Stimulated activated CD4-positive, alpha-beta T cell treated with anti-CD3 and anti-CD28 coated beads, Interleukin-12 subunit alpha, Interleukin-12 subunit beta, amount 100 ng/mL, for 24 hours (primary cell): ENCODE results near the gene DPF3.

Experiments
- DNase-seq, 2 experiments: peaks; one replicate each; pipeline ENCODE4 v3.0.0-alpha.2; 2020; ENCODE audit warnings: low read depth in 2 of 2

Gene DPF3

DNA sequence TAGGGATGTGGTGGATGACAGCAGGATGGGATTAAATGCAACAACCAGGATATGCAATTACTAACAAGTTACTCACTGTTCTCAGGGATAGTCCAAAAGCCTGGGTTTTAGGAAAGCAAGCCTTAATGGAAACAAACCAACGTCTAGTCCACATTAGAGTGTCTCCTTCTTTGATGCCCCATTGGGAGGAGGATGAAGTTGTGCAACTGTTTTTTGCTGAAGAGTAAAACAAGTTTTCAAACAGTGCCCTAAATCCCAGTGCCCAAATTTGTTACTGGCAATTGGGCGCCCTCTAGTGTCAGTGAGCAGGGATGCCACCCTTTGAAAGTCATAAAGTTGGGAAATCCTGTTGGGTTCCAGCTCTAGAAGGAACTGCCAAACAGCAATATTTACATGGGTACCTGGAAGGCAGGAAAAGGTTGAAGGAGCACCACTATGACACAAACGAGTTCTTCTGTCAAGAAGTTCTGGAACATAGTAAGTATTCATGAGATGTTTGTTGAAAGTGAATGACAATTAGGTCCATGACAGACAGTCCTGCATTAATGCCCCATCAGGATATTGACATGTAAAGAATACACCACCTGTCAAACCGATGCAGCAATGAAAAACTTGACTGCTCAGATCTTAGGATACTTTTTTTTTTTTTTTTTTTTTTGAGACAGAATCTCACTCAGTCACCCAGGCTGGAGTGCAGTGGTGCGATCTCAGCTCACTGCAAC, 11.1 kb upstream of the DPF3 start:
- peak; percentile 42 to 43 for DNase-seq

DNA sequence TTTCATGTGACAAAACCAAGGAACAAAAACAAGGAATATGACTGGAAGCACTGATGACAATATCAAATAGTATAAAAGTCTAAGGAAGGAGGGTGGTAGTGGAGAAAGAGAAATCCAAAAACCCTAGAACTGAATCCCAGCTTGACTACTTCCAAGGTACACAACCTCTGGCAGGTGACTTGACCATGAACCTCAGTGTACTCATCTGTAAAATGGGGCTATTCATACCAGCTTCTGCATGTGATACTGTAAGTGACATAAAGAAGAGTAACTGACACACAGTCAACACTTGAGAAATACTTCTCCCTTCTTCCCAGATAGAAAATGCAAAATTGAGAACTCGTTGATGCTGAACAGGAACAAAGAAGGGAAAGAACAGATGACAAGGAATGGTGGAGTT, 10.3 kb upstream of the DPF3 start:
- no peak for DNase-seq

DNA sequence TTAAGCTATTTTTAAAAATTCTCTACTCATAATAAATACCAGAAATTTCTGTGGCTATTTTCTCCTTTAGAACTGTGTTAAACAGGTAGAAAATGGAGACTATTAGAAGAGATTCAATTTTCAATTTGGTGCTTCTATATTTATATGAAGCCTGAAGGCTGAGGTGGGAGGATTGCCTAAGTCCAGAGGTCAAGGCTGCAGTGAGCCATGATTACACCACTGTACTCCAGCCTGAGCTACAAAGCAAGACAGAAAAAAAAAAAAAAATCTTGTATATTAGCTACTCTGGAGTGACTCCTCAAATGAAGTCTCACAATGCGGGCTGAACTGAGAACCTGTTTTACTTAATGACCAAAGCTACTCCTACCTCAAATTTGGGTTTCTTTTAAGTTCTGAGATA, 9.8 kb upstream of the DPF3 start:
- no peak for DNase-seq

DNA sequence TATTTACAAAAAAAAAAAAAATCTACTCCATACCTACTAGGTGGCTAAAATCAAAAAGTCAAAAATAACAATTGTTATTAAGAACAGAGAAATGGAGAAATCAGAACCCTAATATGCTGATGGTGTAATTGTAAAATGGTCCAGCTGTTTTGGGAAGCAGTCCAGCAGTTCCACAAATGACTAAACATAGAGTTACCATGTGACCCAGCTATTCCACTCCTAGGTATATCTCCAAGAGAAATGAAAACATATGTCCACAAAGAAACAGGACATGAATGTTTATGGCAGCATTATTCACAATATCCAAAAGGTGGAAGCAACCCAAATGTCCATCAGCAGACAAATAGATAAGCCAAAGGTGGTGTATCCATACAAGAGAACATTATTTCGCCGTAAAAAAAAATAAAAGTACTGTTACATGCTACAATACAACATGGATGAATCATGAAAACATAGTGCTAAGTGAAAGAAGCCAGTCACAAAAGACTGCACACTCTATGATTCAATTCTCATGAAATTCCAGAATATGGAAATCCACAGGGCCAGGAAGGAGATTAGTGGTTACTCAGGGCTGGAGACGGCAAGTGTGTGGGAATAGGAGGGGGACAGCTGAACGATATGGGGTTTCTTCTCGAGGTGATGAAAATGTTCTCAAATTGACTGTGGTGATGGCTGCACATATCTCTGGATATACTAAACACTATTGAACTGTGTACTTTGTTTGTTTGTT, 9.1 kb upstream of the DPF3 start:
- DNase-seq = no peak

DNA sequence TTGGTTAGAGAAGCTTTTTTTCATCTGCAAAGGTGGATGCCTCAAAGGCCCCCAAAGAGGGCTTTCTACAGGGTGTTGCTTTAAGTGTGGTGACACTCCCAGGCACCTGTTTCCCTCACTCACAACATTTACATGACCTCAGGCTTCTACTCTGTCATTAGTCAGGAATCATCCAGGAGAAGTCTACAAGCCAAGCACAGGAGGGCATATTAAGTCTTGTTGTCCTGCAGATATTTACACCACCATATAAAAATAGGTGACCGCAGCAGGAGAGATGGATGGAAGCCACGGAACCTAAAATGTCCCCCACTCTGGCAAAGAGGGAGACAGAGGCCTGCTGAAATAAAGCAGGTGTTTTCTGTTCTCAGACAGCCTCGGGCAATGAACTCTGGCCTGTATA, 7.5 kb upstream of the DPF3 start:
- no peak for DNase-seq

DNA sequence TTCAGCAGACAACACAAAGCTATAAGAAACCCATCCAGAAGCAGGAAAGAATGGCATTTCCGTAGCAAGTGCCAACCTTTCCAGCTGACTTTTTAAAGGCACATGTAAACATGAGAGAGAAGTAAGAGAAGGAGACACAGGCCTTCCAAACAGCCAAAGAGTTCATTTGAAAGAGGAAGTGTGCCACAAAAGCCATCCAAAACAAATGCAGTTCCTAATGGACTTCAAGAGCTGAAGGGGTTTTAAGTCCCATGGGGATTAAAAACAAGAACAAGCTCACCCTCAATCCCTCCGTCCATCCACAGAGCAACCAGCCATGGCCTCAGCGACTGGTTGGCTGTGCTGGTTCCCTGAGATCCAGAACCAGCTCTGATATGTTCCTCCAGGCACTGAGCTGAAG, 4.5 kb upstream of the DPF3 start:
- no peak for DNase-seq

DNA sequence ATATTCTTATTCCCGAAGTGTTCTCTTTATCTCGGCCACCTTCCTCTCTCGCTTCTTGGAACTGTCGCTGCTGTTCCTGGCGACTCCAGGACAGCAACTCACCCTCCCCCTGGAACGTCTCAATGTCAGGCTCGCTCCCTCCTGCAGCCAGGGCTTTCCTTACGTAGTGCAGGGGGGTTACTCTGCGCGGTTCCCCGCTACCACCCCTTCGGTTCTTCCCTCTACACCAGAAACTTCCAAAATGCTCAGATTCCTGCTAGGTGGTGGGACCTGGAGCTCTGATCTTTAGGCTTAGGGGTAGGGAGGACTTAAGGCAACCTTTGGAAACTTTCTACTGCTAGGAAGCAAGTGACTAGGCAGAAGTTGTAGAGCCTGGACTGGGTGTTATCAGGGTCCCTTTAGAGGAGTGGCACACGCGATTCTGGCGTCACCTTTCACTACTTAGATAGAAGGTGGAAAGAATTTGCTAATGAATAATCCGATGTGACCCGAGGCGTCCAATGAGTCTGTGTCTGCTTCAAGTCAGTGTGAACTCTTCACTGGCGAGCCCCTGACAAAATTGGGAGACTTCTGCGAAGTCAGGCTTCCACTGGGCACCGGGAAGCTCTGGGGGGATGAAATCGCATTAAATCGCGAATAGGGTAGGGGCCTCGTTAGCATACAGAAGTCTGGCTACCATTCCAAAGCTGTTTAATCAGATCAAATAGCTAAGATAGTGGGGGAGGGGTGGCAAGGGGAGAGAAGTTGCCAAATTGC, 900 bp upstream of the DPF3 start:
- no peak for DNase-seq

DNA sequence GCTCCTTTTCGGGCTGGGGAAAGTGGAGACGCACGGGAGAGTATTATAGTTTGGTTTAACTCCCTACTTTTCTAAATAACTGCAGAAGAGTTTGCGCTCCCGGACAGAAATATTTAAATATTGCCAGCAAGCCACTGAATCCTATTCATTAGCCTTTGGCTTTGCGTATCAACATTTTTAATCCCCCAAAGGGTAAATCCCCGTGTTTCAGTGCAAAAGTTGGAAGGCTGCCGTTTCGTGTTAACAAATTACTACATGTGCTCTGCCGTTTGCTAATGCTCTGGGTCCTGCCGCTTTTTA, 372 bp upstream of the DPF3 start:
- DNase-seq = no peak

DNA sequence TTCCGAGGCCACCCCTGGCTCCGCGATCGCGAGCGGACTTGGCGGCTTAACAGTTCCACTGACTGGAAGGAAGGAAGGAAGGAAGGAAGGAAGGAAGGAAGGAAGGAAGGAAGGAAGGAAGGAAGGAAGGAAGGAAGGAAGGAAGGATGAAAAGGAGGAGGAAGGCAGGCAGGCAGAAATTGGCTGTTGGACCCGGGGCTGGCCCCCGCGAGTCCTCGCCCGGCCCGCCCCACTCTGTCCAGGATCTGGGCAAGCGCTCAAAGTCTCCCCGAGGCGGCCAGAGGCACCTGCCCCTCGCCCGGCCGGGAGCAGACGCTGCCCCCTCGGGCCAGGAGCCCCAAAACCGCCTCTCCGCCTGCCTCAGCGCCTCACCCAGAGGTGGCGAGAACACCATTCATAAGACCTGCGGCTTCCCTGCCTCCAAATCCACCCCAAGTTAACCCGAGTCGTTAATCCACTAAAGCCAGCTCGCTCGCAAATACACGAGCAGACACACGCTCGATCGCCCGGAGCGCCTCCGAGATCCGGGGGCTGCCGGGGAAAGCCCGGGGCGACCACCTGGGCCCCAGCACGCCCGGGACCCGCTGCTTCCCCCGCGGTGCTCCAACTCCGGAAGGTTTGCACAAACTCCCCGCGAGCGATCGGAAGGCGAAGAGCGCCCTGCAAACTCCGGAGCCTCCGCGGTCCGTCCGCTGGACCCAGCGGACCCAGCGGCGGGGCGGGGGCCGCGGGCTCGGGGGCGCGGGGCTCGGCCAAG, 844 bp downstream of the DPF3 start:
- no peak for DNase-seq

DNA sequence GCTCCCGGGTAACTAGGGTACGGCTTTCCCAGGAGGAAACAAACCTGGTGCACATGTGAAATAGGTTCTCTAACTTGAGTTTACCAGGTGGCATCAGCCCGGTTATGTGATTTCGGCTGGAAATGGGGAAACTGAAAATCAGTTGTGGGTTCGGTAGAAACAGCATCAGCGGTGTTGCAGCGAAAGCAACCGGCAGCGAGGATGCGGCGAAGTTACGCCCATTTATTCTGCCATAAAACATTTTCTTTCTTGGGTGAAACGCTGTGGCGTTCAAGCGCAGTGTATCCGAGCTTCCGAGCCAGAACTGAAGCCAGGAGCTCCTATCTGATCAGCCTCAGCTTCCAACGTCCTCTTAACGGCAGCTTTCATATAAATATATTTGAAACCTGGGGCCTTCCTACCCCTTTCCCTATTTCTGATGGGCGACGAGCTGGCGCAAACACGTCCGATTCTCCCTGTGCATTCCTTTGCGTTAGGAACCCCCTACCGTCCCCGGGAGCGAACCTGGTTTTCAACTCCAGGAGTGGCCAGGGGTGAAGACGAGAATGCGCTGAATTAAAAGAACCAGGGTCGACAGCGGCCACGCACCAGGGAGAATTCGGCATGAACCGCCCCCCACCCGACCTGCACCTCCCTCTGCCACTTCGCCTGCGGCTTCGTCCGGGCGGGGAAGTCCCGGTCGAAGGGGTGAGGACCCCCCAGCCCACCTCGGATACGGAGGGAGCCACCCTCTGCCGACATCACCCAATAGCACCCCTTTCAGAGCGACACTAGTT, 1.6 kb downstream of the DPF3 start:
- peak in 1 of 2 experiments; percentile 12 for DNase-seq

DNA sequence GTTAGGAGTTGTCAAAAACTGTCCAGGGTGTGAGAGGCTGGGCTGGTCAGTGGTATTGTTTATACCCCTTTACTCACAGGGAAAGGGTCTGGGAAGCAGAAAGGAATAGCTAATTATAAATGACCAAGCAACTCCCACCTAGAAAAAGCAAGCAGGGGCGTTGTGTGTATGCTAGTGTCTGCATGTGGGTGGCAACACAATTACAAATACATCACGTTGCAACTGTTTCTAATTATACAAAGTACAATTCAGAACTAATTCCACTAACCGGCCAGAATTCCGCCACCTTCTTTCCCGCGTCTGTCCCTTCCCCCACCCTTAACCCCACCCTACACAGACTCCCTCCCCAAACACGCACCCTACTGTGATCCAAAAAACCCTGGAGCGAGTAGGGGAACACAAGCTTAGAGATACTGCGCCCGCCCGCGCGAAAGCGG, 2.2 kb downstream of the DPF3 start:
- DNase-seq = no peak

DNA sequence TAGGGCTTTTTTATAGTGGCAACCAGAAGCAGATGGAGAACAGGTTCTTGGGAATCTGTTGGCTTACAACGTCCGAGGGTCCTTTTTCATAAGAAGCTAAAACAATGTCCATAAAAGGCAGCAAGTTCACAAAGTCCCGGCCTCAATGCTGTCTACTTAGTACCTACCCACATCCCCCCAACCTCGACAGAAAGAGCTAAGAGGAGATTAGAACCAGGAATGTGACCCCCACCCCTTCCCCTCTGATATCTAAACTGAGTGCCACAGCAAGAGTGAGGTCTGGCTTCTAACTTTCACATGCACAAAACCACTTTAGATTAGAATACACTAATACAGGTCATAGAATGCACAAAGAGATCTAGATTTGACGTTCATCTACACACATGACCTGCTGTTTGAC, 4.5 kb downstream of the DPF3 start:
- DNase-seq = no peak

DNA sequence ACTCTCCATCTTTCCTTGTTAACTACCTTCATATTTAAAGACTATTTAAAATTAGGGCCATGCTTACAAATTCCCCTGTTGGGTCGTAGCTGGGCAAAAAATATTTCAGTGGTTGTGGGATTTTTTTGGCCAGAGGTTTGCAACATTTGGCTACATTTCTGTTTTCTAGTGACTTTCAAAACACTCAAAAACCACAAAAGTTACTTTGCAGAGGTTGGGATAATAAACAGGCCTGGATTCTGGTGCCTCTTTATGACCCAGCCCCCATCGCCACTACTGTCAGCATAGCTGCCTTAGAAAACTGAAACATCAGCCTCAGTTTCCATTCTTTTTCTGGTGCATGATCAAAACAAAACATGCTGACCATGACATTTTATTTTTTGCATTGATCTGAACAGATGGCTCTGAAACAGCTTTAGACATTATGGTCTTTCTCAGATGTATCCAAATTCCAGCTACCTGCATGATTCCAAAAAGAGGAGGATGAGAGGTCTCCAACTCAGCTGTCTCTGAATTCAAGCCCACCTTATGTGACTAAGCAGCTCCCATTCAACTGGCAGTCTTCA, 5.2 kb downstream of the DPF3 start:
- no peak for DNase-seq

DNA sequence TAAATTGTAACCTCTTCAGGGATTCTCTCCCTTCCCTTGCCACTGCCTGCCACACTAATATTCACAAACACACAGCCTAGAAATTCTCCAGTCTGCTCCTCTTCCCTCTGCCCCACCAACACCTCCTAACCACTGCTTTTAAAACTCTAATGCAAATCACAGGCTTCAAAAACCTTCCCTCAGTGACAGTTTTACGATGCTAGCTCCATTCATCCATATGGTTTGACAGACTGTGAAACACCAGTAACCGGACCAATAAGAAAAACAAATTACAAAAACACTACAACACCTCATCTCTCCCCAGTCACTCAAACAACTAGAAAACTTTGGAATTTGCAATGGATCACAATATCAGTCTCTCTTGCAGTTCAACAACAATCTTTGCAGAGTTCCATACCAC, 5.7 kb downstream of the DPF3 start:
- DNase-seq = no peak

DNA sequence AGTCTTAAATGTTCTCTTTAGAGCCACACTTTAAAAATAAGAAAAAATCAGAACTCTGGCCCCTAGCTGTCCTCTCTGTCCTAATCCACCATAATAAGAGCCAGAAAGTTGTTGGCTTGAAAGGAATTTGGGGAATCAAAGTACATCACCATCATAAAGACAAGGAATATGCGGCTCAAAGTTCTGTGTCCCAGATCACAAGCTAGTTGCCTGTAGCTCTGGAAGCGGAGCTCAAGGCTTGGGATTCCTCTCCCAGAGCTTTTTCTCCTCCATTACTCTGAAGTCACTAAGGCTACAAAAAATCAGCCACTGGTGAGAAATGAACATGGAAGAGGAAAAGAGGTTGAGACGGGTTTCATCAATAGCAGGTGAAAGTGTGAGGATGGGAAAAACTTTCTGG, 6.4 kb downstream of the DPF3 start:
- DNase-seq = no peak

DNA sequence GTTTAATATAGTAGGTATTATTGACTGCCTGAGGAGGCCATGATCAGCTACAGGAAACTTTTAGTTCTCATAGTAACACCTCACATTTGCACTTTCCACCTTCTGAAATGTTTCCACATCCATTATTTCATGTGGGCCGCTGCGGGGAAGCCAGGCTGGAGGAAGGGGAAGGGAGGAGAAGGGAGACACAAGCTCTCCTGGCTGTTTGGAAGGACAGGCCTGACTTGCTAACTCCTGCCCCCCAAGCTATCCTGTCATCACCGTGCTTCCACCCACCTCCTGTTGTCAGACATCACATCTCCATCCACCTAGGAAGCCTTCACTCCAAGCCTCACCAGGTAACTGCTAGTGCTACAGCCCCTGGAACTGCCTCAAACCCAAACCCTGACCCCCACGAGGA, 9.5 kb downstream of the DPF3 start:
- DNase-seq = no peak

DNA sequence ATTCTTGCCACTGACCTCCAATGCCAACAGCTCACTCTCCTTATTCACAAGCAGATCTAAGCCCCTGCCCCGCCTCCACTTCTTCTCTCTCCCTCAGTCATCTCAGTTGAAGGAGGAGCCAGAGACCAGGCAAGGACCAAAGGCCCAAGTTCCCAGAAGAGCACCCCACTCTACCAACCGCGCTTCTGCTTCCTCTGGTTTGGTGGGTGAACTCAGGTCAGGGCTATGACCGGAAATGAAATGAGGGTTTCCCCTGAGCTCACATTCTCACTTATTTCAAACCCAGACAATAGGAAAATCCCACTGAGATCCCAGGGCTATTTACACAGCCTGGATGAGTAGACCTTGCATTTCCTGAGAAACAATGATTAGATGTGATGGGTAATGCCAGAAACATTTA, 9.9 kb downstream of the DPF3 start:
- DNase-seq = no peak

DNA sequence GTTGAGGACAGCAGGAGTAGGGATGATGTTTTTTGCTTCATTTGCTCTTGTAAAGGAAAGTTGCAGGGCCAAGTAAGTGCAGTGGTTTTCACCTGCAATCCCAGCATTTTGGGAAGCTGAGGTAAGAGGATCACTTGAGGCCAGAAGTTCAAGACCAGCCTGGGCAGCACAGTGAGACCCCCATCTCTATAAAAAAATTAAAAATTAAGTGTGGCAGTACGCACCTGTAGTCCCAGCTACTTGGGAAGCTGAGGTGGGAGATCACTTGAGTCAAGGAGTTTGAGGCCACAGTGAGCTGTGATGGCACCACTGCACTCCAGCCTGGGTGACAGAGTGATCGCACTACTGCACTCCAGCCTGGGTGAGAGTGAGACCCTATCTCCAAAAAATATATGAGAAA, 10.8 kb downstream of the DPF3 start:
- DNase-seq = no peak

DNA sequence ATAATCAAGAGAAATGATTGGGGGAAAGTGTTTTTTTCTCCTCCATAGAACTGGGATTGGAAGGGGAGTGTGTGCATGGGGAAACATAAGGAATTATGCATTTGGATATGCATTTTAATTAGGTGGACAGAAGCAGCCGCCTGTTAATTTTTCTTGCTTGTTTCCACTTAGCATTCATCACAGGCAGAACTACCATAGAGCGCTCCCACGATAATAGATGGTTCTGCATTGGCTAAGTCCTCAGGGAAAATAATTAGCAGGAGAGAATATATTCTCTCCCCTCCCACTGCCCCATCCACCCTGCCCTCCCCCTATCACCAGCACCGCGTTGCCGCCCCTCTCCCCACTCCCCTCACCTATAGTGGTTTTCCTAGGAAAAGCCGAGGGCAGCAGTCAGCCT, 11.4 kb downstream of the DPF3 start:
- no peak for DNase-seq

DNA sequence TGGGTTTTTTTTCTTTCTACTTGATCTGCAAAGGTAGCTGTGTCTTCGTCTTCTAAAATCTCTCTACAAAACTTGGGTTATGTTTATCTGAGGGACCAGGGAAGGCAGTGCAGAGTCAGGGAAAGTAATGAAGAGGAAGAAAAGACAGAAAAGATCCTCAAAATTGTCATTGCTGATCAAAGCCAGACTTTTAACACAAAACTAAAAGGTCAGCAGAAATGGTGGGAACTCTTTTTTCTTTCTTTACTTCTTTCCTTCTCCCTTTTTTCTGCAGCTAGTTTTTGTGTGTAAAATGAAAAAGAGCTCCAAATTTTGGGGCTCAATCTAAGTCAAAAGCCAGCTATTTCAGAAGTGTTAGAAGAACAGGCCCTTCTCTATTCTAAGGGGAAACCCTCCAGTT, 11.9 kb downstream of the DPF3 start:
- DNase-seq = no peak

DNA sequence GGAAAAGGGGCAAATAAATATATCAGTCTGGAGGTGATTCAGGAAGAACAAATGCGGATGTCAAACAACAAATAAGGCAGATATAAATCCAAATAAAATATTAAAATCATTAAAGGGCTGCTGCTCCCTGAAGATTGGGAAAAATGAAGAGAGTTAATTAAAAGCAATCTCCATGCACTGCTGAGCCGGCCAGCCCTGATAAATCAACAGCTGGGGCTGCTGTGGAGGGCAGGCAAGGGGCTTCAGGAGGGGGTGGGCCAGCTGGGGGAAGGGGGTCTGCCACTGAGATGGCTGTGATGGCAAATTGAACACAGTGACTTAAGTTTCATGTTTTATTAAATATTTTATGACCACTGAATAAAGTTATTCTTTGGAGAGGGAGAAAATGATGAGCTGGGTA, 12.4 kb downstream of the DPF3 start:
- DNase-seq = no peak
